ENCODE data around the gene LRMDA.
"Not testable (repeated sequence)": the region's sequence is repeated elsewhere in the genome, so short reads cannot be mapped to it uniquely, and the experiment has no call there.

LRMDA gene

GRCh38 chr10:75619635-75620034 is 188.2 kb downstream of the LRMDA start:
- H3K27me3 ChIP-seq (ENCODE audit: control insufficient read depth, insufficient read depth, low read length) = peaks cover 9% of the 10 kb centered on the region; the same call in 1 of the 2 replicates
- no peaks in the 10 kb centered on the region for H3K9me3 ChIP-seq (ENCODE audit: control insufficient read depth, insufficient read depth, low read depth, low read length)
- H3K4me3 ChIP-seq (ENCODE audit: low read depth, low read length) = no peak overlapping the region
- no peaks in the 10 kb centered on the region for H3K36me3 ChIP-seq (ENCODE audit: control insufficient read depth, insufficient read depth, low read length)
- H3K4me1 ChIP-seq (ENCODE audit: control insufficient read depth, insufficient read depth, low read length) = peaks cover 6% of the 10 kb centered on the region; the same call in 1 of the 2 replicates
- H3K9ac ChIP-seq (ENCODE audit: low read length) = no peak overlapping the region
- H3K27ac ChIP-seq (ENCODE audit: low read depth, low read length) = no peak overlapping the region

- Histone ChIP-seq H3K9ac (ENCODE audit: low read length) (no peak overlapping the region), H3K4me1 (ENCODE audit: control insufficient read depth, insufficient read depth, low read length) (peaks cover 4% of the 10 kb centered on the region; the same call in 1 of the 2 replicates), H3K27ac (ENCODE audit: low read depth, low read length) (no peak overlapping the region), H3K9me3 (ENCODE audit: control insufficient read depth, insufficient read depth, low read depth, low read length) (no peaks in the 10 kb centered on the region), H3K27me3 (ENCODE audit: control insufficient read depth, insufficient read depth, low read length) (peaks cover 9% of the 10 kb centered on the region; the same call in 1 of the 2 replicates), H3K36me3 (ENCODE audit: control insufficient read depth, insufficient read depth, low read length) (no peaks in the 10 kb centered on the region), H3K4me3 (ENCODE audit: low read depth, low read length) (no peak overlapping the region)
Observed at GRCh38 chr10:75620356-75620755, 188.9 kb downstream of the LRMDA start.

DNA sequence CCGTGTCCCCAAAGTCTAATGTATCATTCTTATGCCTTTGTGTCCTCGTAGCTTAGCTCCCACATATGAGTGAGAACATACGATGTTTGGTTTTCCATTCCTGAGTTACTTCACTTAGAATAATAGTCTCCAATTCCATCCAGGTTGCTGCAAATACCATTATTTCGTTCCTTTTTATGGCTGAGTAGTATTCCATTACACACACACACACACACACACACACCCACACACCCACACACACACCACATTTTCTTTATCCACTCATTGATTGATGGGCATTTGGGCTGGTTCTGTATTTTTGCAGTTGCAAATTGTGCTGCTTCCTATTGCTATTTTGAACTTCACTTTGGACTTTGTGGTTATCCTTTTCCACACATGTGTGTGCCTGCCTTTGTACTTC is 189.6 kb downstream of the LRMDA start:
- not testable (repeated sequence) for H3K27me3 ChIP-seq (ENCODE audit: control insufficient read depth, insufficient read depth, low read length); H3K9ac ChIP-seq (ENCODE audit: low read length); H3K4me3 ChIP-seq (ENCODE audit: low read depth, low read length)

DNA sequence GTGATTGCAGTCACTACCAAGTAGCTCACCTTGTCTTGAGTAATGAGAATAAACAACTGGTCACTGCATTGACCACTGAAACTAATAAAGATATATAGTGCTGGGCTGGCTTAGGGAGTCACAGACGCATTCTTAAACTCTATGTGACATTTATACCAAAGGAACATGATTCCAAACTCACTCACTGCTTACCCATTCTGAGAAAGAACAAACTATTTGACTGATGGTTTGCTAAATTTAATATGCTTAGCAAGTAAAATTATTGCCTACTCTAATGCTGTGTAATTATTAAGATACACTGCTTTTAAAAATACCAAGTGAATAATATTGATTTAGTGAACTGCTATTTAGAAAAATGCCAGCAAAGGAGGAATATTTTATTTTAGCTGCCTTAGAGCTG is 191.1 kb downstream of the LRMDA start:
- Histone ChIP-seq H3K27ac (ENCODE audit: low read depth, low read length) (no peak overlapping the region), H3K9ac (ENCODE audit: low read length) (no peak overlapping the region), H3K36me3 (ENCODE audit: control insufficient read depth, insufficient read depth, low read length) (no peaks in the 10 kb centered on the region), H3K4me3 (ENCODE audit: low read depth, low read length) (no peak overlapping the region), H3K27me3 (ENCODE audit: control insufficient read depth, insufficient read depth, low read length) (no peaks in the 10 kb centered on the region), H3K9me3 (ENCODE audit: control insufficient read depth, insufficient read depth, low read depth, low read length) (no peaks in the 10 kb centered on the region), H3K4me1 (ENCODE audit: control insufficient read depth, insufficient read depth, low read length) (peaks cover 4% of the 10 kb centered on the region; the same call in 1 of the 2 replicates)

More for the DNA sequence above, 189.6 kb downstream of the LRMDA start:
- not testable (repeated sequence) for H3K27ac ChIP-seq (ENCODE audit: low read depth, low read length); H3K36me3 ChIP-seq (ENCODE audit: control insufficient read depth, insufficient read depth, low read length); H3K9me3 ChIP-seq (ENCODE audit: control insufficient read depth, insufficient read depth, low read depth, low read length); H3K4me1 ChIP-seq (ENCODE audit: control insufficient read depth, insufficient read depth, low read length)

DNA sequence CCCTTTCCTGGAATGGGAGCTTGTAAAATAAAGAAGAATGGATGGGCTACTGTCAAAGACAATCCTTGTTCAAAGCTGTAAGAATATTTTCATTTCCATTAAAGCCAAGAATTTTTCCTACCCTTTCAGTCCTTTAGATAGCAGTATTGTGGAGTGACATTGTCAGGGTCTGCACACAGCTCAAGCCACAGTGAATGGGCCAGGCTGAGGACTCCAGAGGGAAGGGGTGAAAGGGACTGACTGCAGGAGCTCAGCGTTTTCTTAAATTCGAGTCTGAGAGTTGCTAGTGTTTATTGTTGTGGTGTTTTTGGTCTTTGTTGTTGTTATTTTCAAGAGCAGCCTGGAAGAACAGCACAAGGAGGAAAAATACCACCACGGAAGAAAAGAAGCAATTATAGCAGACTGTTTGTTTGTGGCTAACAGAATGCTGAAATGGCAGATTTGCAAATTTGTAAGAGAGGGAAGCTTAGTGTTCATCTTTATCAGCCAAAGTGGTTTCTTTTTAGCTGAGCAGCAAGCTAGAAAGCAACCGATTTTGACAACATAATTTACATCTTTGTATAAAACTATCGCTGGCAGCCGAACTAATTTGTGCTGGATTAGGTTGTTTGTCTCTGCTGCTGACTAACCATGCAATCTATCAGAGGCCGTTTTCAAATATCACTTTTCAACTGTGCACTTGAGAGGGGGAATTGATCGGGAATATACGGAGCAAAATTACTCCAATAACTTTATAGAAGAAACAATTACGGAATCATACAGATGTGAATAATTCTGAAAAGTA is 192.1 kb downstream of the LRMDA start:
- Histone ChIP-seq H3K9me3 (ENCODE audit: control insufficient read depth, insufficient read depth, low read depth, low read length) (no peaks in the 10 kb centered on the region), H3K4me3 (ENCODE audit: low read depth, low read length) (no peak overlapping the region), H3K4me1 (ENCODE audit: control insufficient read depth, insufficient read depth, low read length) (peaks cover 4% of the 10 kb centered on the region; the same call in 1 of the 2 replicates)

DNA sequence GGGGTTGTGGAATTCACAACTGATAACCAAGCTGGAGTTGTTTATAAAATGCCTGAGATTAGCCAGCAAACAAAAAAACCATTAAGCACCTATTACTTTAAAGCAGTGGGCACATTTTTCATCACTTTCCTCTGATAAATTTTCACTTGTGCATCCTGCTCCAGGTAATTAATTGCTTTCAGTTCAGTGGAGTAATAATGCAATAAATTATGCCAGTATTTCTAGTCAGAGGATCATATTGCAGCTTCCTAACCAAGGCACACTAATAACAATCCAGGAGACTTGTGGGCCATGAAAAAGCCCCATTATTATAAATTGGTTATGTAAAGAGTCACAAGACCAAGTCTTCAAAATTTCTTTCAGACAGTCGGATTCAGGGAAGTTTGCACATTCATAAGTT is 193.2 kb downstream of the LRMDA start:
- Histone ChIP-seq H3K4me3 (ENCODE audit: low read depth, low read length) (no peak overlapping the region), H3K36me3 (ENCODE audit: control insufficient read depth, insufficient read depth, low read length) (no peaks in the 10 kb centered on the region), H3K4me1 (ENCODE audit: control insufficient read depth, insufficient read depth, low read length) (peaks cover 4% of the 10 kb centered on the region; the same call in 1 of the 2 replicates), H3K27me3 (ENCODE audit: control insufficient read depth, insufficient read depth, low read length) (no peaks in the 10 kb centered on the region; the same call in 1 of the 2 replicates), H3K27ac (ENCODE audit: low read depth, low read length) (no peak overlapping the region), H3K9me3 (ENCODE audit: control insufficient read depth, insufficient read depth, low read depth, low read length) (no peaks in the 10 kb centered on the region), H3K9ac (ENCODE audit: low read length) (no peak overlapping the region)

More for the DNA sequence above, 192.1 kb downstream of the LRMDA start:
- no peaks in the 10 kb centered on the region for H3K36me3 ChIP-seq (ENCODE audit: control insufficient read depth, insufficient read depth, low read length)
- no peaks in the 10 kb centered on the region; the same call in 1 of the 2 replicates for H3K27me3 ChIP-seq (ENCODE audit: control insufficient read depth, insufficient read depth, low read length)
- H3K9ac ChIP-seq (ENCODE audit: low read length) = no peak overlapping the region
- no peak overlapping the region for H3K27ac ChIP-seq (ENCODE audit: low read depth, low read length)

- H3K27me3 ChIP-seq (ENCODE audit: control insufficient read depth, insufficient read depth, low read length) = no peaks in the 10 kb centered on the region; the same call in 1 of the 2 replicates
- H3K9me3 ChIP-seq (ENCODE audit: control insufficient read depth, insufficient read depth, low read depth, low read length) = no peaks in the 10 kb centered on the region
- no peak overlapping the region for H3K27ac ChIP-seq (ENCODE audit: low read depth, low read length)
- H3K9ac ChIP-seq (ENCODE audit: low read length) = no peak overlapping the region
- H3K36me3 ChIP-seq (ENCODE audit: control insufficient read depth, insufficient read depth, low read length) = no peaks in the 10 kb centered on the region
- 0 out of 2 replicates have a peak, but pooled peaks cover 6% of the 10 kb centered on the region for H3K4me1 ChIP-seq (ENCODE audit: control insufficient read depth, insufficient read depth, low read length)
- no peak overlapping the region for H3K4me3 ChIP-seq (ENCODE audit: low read depth, low read length)
Observed at GRCh38 chr10:75630746-75631145, 199.3 kb downstream of the LRMDA start.

DNA sequence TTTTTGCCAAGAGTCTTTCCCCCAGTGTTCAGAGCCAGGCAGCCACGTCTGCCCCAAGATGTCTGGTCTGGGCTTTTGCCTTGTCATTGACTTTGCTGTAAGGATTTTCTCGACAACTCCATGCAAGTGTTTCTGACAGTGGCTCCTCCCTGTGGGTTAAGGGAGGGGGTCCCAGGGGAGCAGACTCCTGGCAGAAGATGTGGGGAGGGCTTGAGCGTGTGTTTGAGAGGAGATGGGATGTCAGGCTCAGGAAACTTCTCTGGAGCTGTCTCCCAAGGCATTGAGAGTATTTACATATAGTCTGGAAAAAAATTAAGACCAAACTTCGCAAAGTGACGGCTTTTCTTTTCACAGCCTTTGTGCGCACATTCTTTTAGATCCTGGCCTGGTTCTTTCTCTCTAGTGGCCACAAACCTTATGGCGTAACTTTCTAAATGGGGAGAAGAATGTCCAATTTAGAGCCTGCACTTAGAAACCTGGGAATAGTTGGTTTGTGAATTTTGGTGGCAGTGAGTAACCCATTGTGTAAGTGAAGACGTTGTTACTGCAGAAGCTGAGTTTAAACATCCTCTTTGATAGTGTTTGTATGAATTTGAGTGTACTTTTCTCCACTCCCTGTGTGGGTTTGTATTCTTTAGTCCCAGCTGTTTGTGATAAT is 201.5 kb downstream of the LRMDA start:
- Histone ChIP-seq H3K4me3 (ENCODE audit: low read depth, low read length) (no peak overlapping the region), H3K27ac (ENCODE audit: low read depth, low read length) (no peak overlapping the region), H3K36me3 (ENCODE audit: control insufficient read depth, insufficient read depth, low read length) (no peaks in the 10 kb centered on the region), H3K27me3 (ENCODE audit: control insufficient read depth, insufficient read depth, low read length) (peaks cover 5% of the 10 kb centered on the region; the same call in 1 of the 2 replicates), H3K9ac (ENCODE audit: low read length) (no peak overlapping the region), H3K9me3 (ENCODE audit: control insufficient read depth, insufficient read depth, low read depth, low read length) (no peaks in the 10 kb centered on the region), H3K4me1 (ENCODE audit: control insufficient read depth, insufficient read depth, low read length) (0 out of 2 replicates have a peak, but pooled peaks cover 6% of the 10 kb centered on the region)

GRCh38 chr10:75633568-75633967 is 202.1 kb downstream of the LRMDA start:
- no peak overlapping the region for H3K4me3 ChIP-seq (ENCODE audit: low read depth, low read length)
- H3K27ac ChIP-seq (ENCODE audit: low read depth, low read length) = no peak overlapping the region
- H3K27me3 ChIP-seq (ENCODE audit: control insufficient read depth, insufficient read depth, low read length) = peaks cover 5% of the 10 kb centered on the region; the same call in 1 of the 2 replicates
- no peak overlapping the region for H3K9ac ChIP-seq (ENCODE audit: low read length)
- no peaks in the 10 kb centered on the region for H3K9me3 ChIP-seq (ENCODE audit: control insufficient read depth, insufficient read depth, low read depth, low read length)
- 0 out of 2 replicates have a peak, but pooled peaks cover 6% of the 10 kb centered on the region for H3K4me1 ChIP-seq (ENCODE audit: control insufficient read depth, insufficient read depth, low read length)
- H3K36me3 ChIP-seq (ENCODE audit: control insufficient read depth, insufficient read depth, low read length) = no peaks in the 10 kb centered on the region

- H3K4me3 ChIP-seq (ENCODE audit: low read depth, low read length) = no peak overlapping the region
- H3K27ac ChIP-seq (ENCODE audit: low read depth, low read length) = no peak overlapping the region
- no peaks in the 10 kb centered on the region for H3K9me3 ChIP-seq (ENCODE audit: control insufficient read depth, insufficient read depth, low read depth, low read length)
Observed at GRCh38 chr10:75634947-75635346, 203.5 kb downstream of the LRMDA start.

DNA sequence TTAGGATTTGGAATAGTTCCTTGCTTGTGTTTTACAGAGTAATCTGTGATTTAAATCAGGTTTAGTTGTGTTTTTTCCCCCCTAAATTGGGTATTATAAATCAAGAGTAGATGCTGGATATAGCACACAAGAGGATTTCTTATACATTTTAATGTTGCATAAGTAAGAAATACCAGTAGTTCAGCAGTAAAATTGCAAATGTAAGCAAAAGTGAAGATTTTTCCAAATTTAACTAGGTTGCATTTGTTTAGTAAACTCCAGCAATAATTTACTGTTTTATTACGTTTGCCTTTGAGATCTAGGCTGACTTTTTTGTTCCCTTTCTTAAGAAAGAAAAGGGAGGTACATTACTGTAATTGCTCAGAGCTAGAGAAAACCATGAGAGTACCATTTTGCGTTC is 207.3 kb downstream of the LRMDA start:
- H3K9ac ChIP-seq (ENCODE audit: low read length) = no peak overlapping the region
- H3K9me3 ChIP-seq (ENCODE audit: control insufficient read depth, insufficient read depth, low read depth, low read length) = no peaks in the 10 kb centered on the region
- no peak overlapping the region for H3K4me3 ChIP-seq (ENCODE audit: low read depth, low read length)
- H3K4me1 ChIP-seq (ENCODE audit: control insufficient read depth, insufficient read depth, low read length) = no peaks in the 10 kb centered on the region
- H3K27me3 ChIP-seq (ENCODE audit: control insufficient read depth, insufficient read depth, low read length) = peaks cover 18% of the 10 kb centered on the region
- H3K36me3 ChIP-seq (ENCODE audit: control insufficient read depth, insufficient read depth, low read length) = no peaks in the 10 kb centered on the region
- H3K27ac ChIP-seq (ENCODE audit: low read depth, low read length) = no peak overlapping the region

More at GRCh38 chr10:75634947-75635346, 203.5 kb downstream of the LRMDA start:
- Histone ChIP-seq H3K9ac (ENCODE audit: low read length) (no peak overlapping the region), H3K36me3 (ENCODE audit: control insufficient read depth, insufficient read depth, low read length) (no peaks in the 10 kb centered on the region), H3K27me3 (ENCODE audit: control insufficient read depth, insufficient read depth, low read length) (peaks cover 12% of the 10 kb centered on the region), H3K4me1 (ENCODE audit: control insufficient read depth, insufficient read depth, low read length) (0 out of 2 replicates have a peak, but pooled peaks cover 5% of the 10 kb centered on the region)

All from HUES6 (cell line).